H1 (cell line): Measurements from ENCODE around the gene NECTIN1. TPM values are rescaled to one million over a fixed set of nuclear protein-coding genes. Genes with fewer than 3 reads are reported as not detected.

Experiments
- CTCF ChIA-PET: fragments of 300-600 bp; sonication (Branson Sonifier 250); formaldehyde crosslinking; loops from one replicate; lab custom pipeline; 2021; ENCODE audit not compliant: partially characterized antibody; lab: Charles Lee
- POLR2A ChIA-PET: fragments of 300-600 bp; sonication (Branson Sonifier 250); formaldehyde crosslinking; loops from one replicate; lab custom pipeline; 2021; ENCODE audit warnings: inconsistent platforms; ENCODE audit not compliant: partially characterized antibody; lab: Charles Lee
- DNase-seq, 2 experiments: peaks; one replicate each; pipeline versions ENCODE4 v3.0.0 to v3.0.0-alpha.2; 2010 to 2022; ENCODE audit warnings: low spot score in 2 of 2, low read depth in 1 of 2, mixed read lengths in 1 of 2
- FAIRE-seq: peaks from 2 replicates; lab custom pipeline; 2011; peaks lifted over from hg19 to GRCh38; lab: Jason Lieb, UNC
- H2AFZ ChIP-seq: 2 replicates; pipeline ENCODE4 v1.8.1; 2012; ENCODE audit warnings: low read length, inconsistent platforms
- H2AK5ac ChIP-seq: 2 replicates; pipeline ENCODE4 v1.6.1; 2013; ENCODE audit warnings: low read depth, low read length
- H2BK120ac ChIP-seq: replicated peaks from 2 replicates; pipeline ENCODE3; 2013; ENCODE audit warnings: low read depth, low read length, inconsistent platforms
- H2BK12ac ChIP-seq: 2 replicates; pipeline ENCODE4 v1.6.1; 2013; ENCODE audit warnings: low read depth, low read length
- H2BK15ac ChIP-seq: 2 replicates; pipeline ENCODE4 v1.6.1; 2013; ENCODE audit warnings: low read length
- H2BK20ac ChIP-seq: 2 replicates; pipeline ENCODE4 v1.6.1; 2013; ENCODE audit warnings: low read length
- H2BK5ac ChIP-seq: 2 replicates; pipeline ENCODE4 v1.6.1; 2013; ENCODE audit warnings: low read depth, low read length
- H3K14ac ChIP-seq: 2 replicates; pipeline ENCODE4 v1.6.1; 2013; ENCODE audit warnings: inconsistent platforms; ENCODE audit not compliant: insufficient read length
- H3K18ac ChIP-seq: 2 replicates; pipeline ENCODE4 v1.6.1; 2013; ENCODE audit warnings: low read length; ENCODE audit errors: extremely low read depth
- H3K23ac ChIP-seq: 2 replicates; pipeline ENCODE4 v1.6.1; 2013; ENCODE audit warnings: inconsistent platforms; ENCODE audit not compliant: insufficient read length
- H3K23me2 ChIP-seq: 2 replicates; pipeline ENCODE4 v1.6.1; 2013; ENCODE audit warnings: low read depth, low read length
- H3K27ac ChIP-seq: 2 replicates; pipeline ENCODE4 v1.6.1; 2011; ENCODE audit warnings: low read depth, low read length, inconsistent platforms
- H3K27me3 ChIP-seq, 4 experiments: replicated peaks in 1 of 4; 1 replicate in 1 of 4; 2 replicates in 3 of 4; pipeline versions ENCODE4 v1.6.1 to v1.8.1; 2011 to 2013; ENCODE audit warnings: low read length in 3 of 4, mild to moderate bottlenecking in 3 of 4, inconsistent platforms in 2 of 4, mixed read lengths in 2 of 4, moderate library complexity in 1 of 4; ENCODE audit not compliant: control insufficient read depth in 3 of 4, insufficient read depth in 3 of 4; ENCODE audit errors: extremely low read depth in 1 of 4
- H3K36me3 ChIP-seq, 4 experiments: 2 replicates each; pipeline versions ENCODE4 v1.6.1 to v1.8.1; 2011 to 2013; ENCODE audit warnings: mild to moderate bottlenecking in 4 of 4, low read length in 3 of 4, moderate library complexity in 2 of 4, control low read depth in 1 of 4, inconsistent platforms in 1 of 4; ENCODE audit not compliant: insufficient read depth in 4 of 4, control insufficient read depth in 2 of 4
- H3K4ac ChIP-seq: replicated peaks from 2 replicates; pipeline ENCODE3; 2013; ENCODE audit warnings: low read length, low read depth, mixed read lengths, inconsistent platforms; ENCODE audit not compliant: insufficient read length
- H3K4me1 ChIP-seq, 4 experiments: replicated peaks in 1 of 4; 1 replicate in 1 of 4; 2 replicates in 3 of 4; pipeline versions ENCODE4 v1.6.1 to v1.8.1; 2011 to 2013; ENCODE audit warnings: low read length in 3 of 4, inconsistent platforms in 2 of 4, mixed read lengths in 1 of 4; ENCODE audit not compliant: insufficient read depth in 4 of 4, control insufficient read depth in 3 of 4
- H3K4me2 ChIP-seq, 2 experiments: 2 replicates each; pipeline versions ENCODE4 v1.6.1 to v1.8.1; 2011 to 2013; ENCODE audit warnings: low read depth in 2 of 2, low read length in 2 of 2, control low read depth in 1 of 2, inconsistent platforms in 1 of 2, mild to moderate bottlenecking in 1 of 2; ENCODE audit not compliant: insufficient read depth in 1 of 2
- H3K4me3 ChIP-seq, 4 experiments: fragments of 200-600, 300-600 bp in 1 of 4; sonication (generic), shearing (Covaris generic), sonication (Bioruptor Twin) in 1 of 4; 2 replicates each; pipeline versions ENCODE4 v1.5.1 to v1.8.1; 2011 to 2016; ENCODE audit warnings: low read length in 4 of 4, low read depth in 3 of 4, control low read depth in 2 of 4, inconsistent platforms in 2 of 4, mild to moderate bottlenecking in 2 of 4, mixed read lengths in 1 of 4, moderate library complexity in 1 of 4; ENCODE audit not compliant: insufficient read depth in 2 of 4; ENCODE audit errors: extremely low read depth in 1 of 4
- H3K56ac ChIP-seq: replicated peaks from 2 replicates; pipeline ENCODE3; 2013; ENCODE audit warnings: low read depth, mild to moderate bottlenecking, mixed read lengths, low read length, inconsistent platforms; ENCODE audit not compliant: insufficient read length
- H3K79me1 ChIP-seq: 2 replicates; pipeline ENCODE4 v1.6.1; 2013; ENCODE audit warnings: low read depth, low read length, control low read depth
- H3K79me2 ChIP-seq, 2 experiments: 2 replicates each; pipeline versions ENCODE4 v1.6.1 to v1.8.1; 2012 to 2013; ENCODE audit warnings: low read length in 2 of 2, mild to moderate bottlenecking in 2 of 2, inconsistent platforms in 1 of 2; ENCODE audit not compliant: insufficient read depth in 2 of 2, control insufficient read depth in 1 of 2
- H3K9ac ChIP-seq, 4 experiments: replicated peaks in 1 of 4; 1 replicate in 1 of 4; 2 replicates in 3 of 4; pipeline versions ENCODE4 v1.6.1 to v1.8.1; 2011 to 2013; ENCODE audit warnings: low read depth in 3 of 4, low read length in 3 of 4, control low read depth in 2 of 4, mild to moderate bottlenecking in 2 of 4, moderate library complexity in 2 of 4, inconsistent platforms in 1 of 4; ENCODE audit errors: extremely low read depth in 1 of 4
- H3K9me3 ChIP-seq, 2 experiments: 2 replicates each; pipeline versions ENCODE4 v1.6.1 to v1.8.1; 2012 to 2013; ENCODE audit warnings: mild to moderate bottlenecking in 2 of 2, moderate library complexity in 2 of 2, control low read depth in 1 of 2, inconsistent platforms in 1 of 2, low read depth in 1 of 2, low read length in 1 of 2, mixed read lengths in 1 of 2; ENCODE audit not compliant: insufficient read depth in 2 of 2
- H4K20me1 ChIP-seq, 2 experiments: replicated peaks in 1 of 2; 2 replicates each; pipeline versions ENCODE3 to v1.8.1; 2011 to 2013; ENCODE audit warnings: inconsistent platforms in 2 of 2, low read length in 2 of 2, mild to moderate bottlenecking in 1 of 2; ENCODE audit not compliant: insufficient read depth in 2 of 2, control insufficient read depth in 1 of 2
- H4K5ac ChIP-seq: 2 replicates; pipeline ENCODE4 v1.6.1; 2013; ENCODE audit warnings: low read length, low read depth, mixed read lengths, inconsistent platforms; ENCODE audit not compliant: insufficient read length
- H4K8ac ChIP-seq: 2 replicates; pipeline ENCODE4 v1.8.0; 2013; ENCODE audit warnings: mild to moderate bottlenecking, moderate library complexity, low read length, inconsistent platforms; ENCODE audit not compliant: insufficient read depth; ENCODE audit errors: extremely low read depth
- H4K91ac ChIP-seq: replicated peaks from 2 replicates; pipeline ENCODE3; 2013; ENCODE audit warnings: low read length, mixed read lengths, inconsistent platforms; ENCODE audit not compliant: insufficient read length
- SIRT6 ChIP-seq: IDR thresholded peaks from one replicate; pipeline ENCODE4 v1.7.1; 2012; ENCODE audit warnings: low read length, inconsistent platforms
- USF2 ChIP-seq: IDR thresholded peaks from 2 replicates; pipeline ENCODE4 v1.6.1; 2011; ENCODE audit warnings: low read length, improper control_type of control experiment
- WGBS, 2 experiments: shearing (Covaris generic) in 1 of 2; methylation state at CpG; one replicate each; pipeline versions ENCODE4 v1.1.6 to v1.1.7; 2013 to 2015; ENCODE audit warnings: low lambda C conversion rate in 2 of 2, mixed read lengths in 2 of 2, inconsistent platforms in 1 of 2, low coverage in 1 of 2, missing lambda C conversion rate in 1 of 2; ENCODE audit not compliant: insufficient replicate concordance in 2 of 2, insufficient coverage in 1 of 2, insufficient read length in 1 of 2; ENCODE audit errors: extremely low coverage in 1 of 2, missing lambda C conversion rate in 1 of 2; 5-methylcytosine and 5-hydroxymethylcytosine counted together
- polyA plus RNA-seq, 7 experiments: library from polyadenylated mRNA; depleted of rRNA in 3 of 7; stranded (reverse) in 5 of 7; unstranded in 2 of 7; fragments of >200 nt in 5 of 7; fragments of 200-250 nt in 2 of 7; gene quantifications; 1 replicate in 5 of 7; 2 replicates in 1 of 7; 4 replicates in 1 of 7; pipeline versions ENCODE4 v1.2.1 to v1.2.3, GENCODE V29; 2011 to 2013; ENCODE audit warnings: missing spikeins in 2 of 7, mixed read lengths in 2 of 7
- total RNA-seq: library from RNA; stranded (reverse); fragmentation: NEBNext Ultra II Directional; extraction: Animal tissue kit (Norgen Biotek cat#: 25700); gene quantifications from 2 replicates; pipeline ENCODE4 v1.2.1, GENCODE V29; 2021

Gene NECTIN1
- total and polyA plus RNA-seq, 2 of the 8 experiments (the other 6 are each of a cell fraction or from before 2014, with no cell fraction given), result 43.2 to 97.7 TPM

GRCh38 chr11:119673052-119673758, 55.8 kb downstream of the NECTIN1 start:
- WGBS, 2 experiments, result 98% methylated on average over 10 of the region's 13 CpGs; no CpG with 5 or more reads in 1 of the 2 experiments
- Histone ChIP-seq H2BK5ac (no peak overlapping the region), H3K4me2 (no peak overlapping the region), H3K27ac (no peak overlapping the region), H3K14ac (no peak overlapping the region), H2BK15ac (no peak overlapping the region), H3K36me3 (peaks cover 17 to 40% (median 37%) of the 10 kb centered on the region in 4 experiments), H2AFZ (no peak overlapping the region), H2BK120ac (no peak overlapping the region), H3K79me2 (no peaks in the 10 kb centered on the region), H3K9ac (no peak overlapping the region), H3K9me3 (peaks cover 6 to 9% of the 10 kb centered on the region in 2 experiments; a peak in 3 of 4 replicates), H3K27me3 (no peaks in the 10 kb centered on the region), H3K18ac (no peak overlapping the region), H2BK12ac (no peak overlapping the region), H3K23ac (no peak overlapping the region), H4K91ac (no peak overlapping the region), H4K20me1 (peaks cover 15 to 27% of the 10 kb centered on the region in 2 experiments), H3K4ac (no peak overlapping the region), H2AK5ac (no peak overlapping the region), H3K56ac (no peak overlapping the region), H4K8ac (no peak overlapping the region), H3K23me2 (no peaks in the 10 kb centered on the region), H3K4me1 (no peaks in the 10 kb centered on the region; a peak in 3 of 7 replicates), H4K5ac (no peak overlapping the region), H3K4me3 (no peak overlapping the region), H2BK20ac (no peak overlapping the region), H3K79me1 (no peaks in the 10 kb centered on the region)
- ChIA-PET POLR2A (interaction anchor here (1.0 to 1.5 kb wide), 4 partner anchors 9 to 53 kb away, joined by 3 read pairs; no protein-coding TSS in a partner anchor), CTCF (interaction anchor here (0.5 to 3.7 kb wide), 8 partner anchors 19 to 435 kb away, joined by 3 to 12 read pairs (median 6); no protein-coding TSS in a partner anchor)
- TF ChIP-seq USF2, result no peak
- no peak for TF ChIP-seq SIRT6
- FAIRE-seq, result no peak
- DNase-seq, result no peak
